VCaP (cell line): ENCODE measurements around the gene WWOX.

ENCODE experiments used
- H3K27ac ChIP-seq: fragments of 450-650 bp; 2 replicates; pipeline ENCODE4 v1.5.1; 2017
- TF ChIP-seq, protein P1 (sequence below): fragments of 450-650 bp; conservative IDR thresholded peaks from 2 replicates; pipeline ENCODE4 v1.5.1; 2017; ENCODE audit warnings: mild to moderate bottlenecking, moderate library complexity

WWOX gene

DNA sequence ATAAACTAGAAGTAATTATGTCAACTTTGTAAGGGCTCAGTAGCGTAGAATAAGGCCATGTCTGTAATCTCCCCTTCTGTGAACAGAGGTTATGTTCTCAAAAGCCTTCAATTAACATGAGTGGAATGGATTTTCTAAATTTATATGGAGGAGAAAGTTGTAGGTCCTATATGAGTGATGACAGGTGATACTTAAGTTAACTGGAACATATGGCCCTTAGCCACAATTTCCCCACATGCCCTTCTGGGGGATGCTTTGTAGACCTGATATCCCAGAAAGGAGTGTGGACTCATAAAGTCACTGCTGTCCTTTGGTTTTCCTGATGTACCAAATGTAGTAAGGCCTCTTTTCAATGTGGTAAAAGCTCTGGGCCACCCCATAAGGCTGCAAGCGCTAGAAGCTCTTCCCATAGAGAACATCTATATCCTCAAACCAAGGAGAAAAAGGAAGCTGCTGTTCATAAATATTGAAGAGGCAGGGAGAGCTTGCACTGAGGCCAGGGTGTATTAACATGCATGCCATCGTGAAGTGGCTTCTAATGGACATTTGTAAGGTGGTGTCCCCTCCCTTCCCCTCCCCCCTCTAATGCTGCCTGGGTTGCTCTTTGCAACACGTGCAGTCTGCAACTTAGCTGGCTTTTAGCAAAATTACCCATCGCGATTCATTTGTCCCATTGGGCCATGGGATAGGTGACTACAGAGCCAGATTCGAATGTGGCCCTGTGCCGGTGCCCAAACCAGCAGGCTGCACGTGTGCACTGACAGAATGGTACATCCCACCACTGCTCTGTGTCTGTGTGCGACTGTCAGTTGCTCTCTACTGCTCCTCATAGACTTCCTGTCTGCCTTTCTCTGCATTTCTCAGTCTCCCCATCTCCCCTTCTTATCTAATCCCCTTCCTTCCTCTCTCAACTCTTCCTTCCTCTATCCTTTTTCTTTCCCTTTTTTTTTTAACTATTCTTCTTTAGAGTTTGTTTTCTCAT, 269.0 kb downstream of the WWOX start:
- no peak overlapping the region for H3K27ac ChIP-seq
- TF ChIP-seq, protein P1, sequence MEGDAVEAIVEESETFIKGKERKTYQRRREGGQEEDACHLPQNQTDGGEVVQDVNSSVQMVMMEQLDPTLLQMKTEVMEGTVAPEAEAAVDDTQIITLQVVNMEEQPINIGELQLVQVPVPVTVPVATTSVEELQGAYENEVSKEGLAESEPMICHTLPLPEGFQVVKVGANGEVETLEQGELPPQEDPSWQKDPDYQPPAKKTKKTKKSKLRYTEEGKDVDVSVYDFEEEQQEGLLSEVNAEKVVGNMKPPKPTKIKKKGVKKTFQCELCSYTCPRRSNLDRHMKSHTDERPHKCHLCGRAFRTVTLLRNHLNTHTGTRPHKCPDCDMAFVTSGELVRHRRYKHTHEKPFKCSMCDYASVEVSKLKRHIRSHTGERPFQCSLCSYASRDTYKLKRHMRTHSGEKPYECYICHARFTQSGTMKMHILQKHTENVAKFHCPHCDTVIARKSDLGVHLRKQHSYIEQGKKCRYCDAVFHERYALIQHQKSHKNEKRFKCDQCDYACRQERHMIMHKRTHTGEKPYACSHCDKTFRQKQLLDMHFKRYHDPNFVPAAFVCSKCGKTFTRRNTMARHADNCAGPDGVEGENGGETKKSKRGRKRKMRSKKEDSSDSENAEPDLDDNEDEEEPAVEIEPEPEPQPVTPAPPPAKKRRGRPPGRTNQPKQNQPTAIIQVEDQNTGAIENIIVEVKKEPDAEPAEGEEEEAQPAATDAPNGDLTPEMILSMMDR, result no peak

DNA sequence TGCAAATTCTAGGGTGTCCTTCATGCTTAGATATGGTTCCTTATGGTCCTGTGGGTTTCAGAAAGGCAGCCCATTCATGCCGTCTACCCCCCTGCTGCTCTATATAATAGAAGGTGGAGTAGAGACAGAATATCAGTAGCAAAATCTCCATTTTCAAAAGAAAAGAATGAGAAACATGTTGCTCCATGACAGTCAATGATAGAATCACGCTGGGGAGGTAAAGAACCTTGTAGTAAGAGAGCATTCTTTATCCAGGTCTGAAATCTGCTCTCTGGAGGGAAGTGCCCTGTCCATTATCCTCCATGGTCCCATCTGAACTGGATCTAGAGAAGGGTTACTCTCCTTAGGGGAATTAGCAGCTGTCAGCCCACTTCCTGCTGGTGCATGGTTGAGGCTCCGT, 272.8 kb downstream of the WWOX start:
- no peak overlapping the region for H3K27ac ChIP-seq
- TF ChIP-seq, protein P1, result no peak

DNA sequence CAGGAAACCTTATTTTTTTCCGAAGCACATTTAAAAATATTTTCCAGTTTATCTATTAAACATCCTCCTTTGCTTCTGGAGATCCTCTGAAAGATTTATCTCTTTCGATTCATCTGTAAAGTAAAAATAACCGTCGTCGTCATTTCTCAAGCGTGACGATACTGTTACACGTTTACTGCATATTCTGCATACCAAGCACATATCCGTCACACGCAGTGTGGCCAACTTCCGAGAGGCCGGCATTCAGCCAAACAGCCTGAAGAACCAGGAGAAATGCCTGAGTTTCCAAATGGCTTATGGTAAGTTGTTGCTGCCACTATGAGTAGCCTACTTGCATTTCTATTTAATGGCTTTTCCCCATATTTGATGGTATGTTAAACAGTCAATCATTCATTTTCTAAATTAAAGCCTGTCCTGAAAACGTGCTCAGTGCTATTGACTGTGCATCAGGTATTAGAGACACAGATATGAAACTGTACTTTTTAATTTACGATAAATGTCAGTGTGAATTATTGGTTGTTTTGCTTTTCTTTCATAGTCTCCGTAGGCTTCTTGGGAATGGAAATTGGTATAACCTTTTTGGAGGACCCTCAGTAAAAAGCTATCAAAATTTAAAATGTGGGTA, 275.7 kb downstream of the WWOX start:
- H3K27ac ChIP-seq, result no peak overlapping the region
- TF ChIP-seq, protein P1, result no peak

DNA sequence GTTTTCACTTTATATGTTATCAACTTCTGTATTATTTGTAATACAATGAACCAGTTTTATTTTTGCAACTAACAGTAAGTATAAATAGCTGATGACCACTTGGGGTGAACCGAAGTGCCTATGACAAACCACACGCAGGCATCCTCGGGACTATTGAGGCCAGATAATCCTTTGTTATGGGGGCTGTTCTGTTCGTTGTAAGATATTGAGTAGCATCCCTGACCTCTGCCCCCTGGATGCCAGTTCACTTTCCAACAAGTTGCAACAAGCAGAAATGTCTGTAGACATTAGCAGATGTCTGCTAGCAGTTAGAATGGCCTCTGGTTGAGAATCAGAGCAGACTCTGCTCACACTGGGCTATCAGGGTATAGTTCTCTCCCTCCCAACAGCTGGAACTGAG, 277.0 kb downstream of the WWOX start:
- H3K27ac ChIP-seq, result no peak overlapping the region
- TF ChIP-seq, protein P1, result no peak

DNA sequence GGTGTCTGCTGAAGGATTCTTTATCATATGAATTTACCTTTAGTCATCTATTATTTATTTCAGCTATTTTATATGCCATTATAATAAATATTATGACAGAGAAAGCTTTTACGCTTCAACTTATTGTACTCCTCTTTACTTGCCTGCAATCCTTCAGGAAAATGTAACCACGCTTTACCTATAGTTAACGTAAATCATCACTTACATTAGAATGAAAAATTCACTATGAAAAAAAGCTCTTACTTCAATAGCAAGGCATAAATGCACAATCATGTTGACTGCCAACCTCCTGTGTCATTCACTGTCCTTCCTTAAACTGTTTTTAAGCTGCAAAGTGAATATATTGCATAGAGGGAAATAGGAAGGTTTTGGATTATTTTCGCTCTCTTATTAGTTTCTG, 277.9 kb downstream of the WWOX start:
- no peak overlapping the region for H3K27ac ChIP-seq
- TF ChIP-seq, protein P1, result no peak

DNA sequence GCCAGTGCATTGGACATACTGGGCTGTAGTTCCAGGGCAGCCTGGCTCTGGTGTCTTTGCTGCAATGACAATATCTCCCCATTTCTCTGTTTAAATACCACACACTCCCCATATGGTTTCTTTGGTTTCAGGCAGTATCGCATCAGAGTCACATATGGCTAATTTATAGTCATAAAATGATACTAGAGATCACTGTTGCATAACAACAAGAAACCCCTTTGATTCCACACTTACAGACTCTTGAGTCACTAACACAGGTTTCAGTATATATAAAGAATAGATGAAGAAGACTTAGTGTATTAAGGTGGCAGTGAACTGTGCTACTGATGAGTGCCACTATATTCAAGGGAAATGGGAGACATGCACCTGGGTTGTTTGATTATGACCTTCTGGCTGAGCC, 281.6 kb downstream of the WWOX start:
- no peak overlapping the region for H3K27ac ChIP-seq
- TF ChIP-seq, protein P1, result no peak

DNA sequence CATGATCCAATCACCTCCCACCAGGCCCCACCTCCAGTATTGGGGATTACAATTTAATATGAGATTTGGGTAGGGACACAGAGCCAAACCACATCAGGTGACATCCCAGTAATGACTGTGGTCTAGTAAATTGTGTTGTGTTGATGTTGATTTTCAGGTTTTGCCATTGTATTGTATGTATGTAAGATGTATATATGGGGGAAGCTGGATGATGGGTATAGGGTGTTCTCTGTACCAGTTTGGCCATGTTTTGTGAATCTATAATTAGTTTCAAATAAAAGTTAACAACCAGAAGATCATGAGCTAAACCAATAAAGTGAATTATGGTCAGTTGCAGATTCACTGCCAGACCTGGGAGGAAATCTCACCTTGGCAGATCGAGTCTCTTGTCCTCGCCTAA, 283.7 kb downstream of the WWOX start:
- TF ChIP-seq, protein P1, result no peak
- no peak overlapping the region for H3K27ac ChIP-seq
